NB4 (cell line): ENCODE measurements around the gene PREPL.
"Not testable (repeated sequence)": the region's sequence is repeated elsewhere in the genome, so short reads cannot be mapped to it uniquely, and the experiment has no call there.

Experiments used
- DNase-seq: peaks from one replicate; pipeline ENCODE4 v3.0.0; 2010; ENCODE audit warnings: low read depth
- H3K4me3 ChIP-seq: one replicate; pipeline ENCODE4 v1.5.1; 2011; ENCODE audit warnings: mild to moderate bottlenecking, low read depth, low read length, moderate library complexity
- MAX ChIP-seq: IDR thresholded peaks from 2 replicates; pipeline ENCODE4 v1.6.1; 2011; ENCODE audit warnings: low read depth, low read length
- MYC ChIP-seq: IDR thresholded peaks from 2 replicates; pipeline ENCODE4 v1.6.1; 2011; ENCODE audit warnings: low read depth, low read length
- POLR2A ChIP-seq: IDR thresholded peaks from 2 replicates; pipeline ENCODE4 v1.6.1; 2011; ENCODE audit warnings: mild to moderate bottlenecking; ENCODE audit not compliant: insufficient read length; ENCODE audit errors: extremely low read depth
- TF ChIP-seq, protein P1 (sequence below): IDR thresholded peaks from one replicate; pipeline ENCODE4 v1.5.1; 2012; ENCODE audit warnings: low read depth, low read length

The PREPL gene

GRCh38 chr2:44388877-44389276 is 27.6 kb upstream of the PREPL start:
- peak; percentile 48 for DNase-seq
- no peak overlapping the region for H3K4me3 ChIP-seq
- no peak for TF ChIP-seq MAX

DNA sequence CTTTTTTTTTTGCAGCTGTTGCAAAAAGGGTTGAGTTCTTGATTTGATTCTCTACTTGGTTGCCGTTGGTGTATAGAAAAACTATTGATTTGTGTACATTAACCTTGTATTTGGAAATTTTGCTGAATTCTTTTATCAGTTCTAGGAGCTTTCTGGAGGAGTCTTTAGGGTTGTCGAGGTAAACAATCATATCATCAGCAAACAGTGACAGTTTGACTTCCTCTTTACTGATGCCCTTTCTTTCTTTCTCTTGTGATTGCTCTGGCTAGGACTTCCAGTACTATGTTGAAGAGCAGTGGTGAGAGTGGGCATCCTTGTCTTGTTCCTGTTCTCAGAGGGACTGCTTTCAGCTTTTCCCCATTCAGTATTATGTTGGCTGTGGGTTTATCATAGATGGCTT is 23.9 kb upstream of the PREPL start:
- H3K4me3 ChIP-seq, result not testable (repeated sequence)
- DNase-seq, result peak; percentile 18

DNA sequence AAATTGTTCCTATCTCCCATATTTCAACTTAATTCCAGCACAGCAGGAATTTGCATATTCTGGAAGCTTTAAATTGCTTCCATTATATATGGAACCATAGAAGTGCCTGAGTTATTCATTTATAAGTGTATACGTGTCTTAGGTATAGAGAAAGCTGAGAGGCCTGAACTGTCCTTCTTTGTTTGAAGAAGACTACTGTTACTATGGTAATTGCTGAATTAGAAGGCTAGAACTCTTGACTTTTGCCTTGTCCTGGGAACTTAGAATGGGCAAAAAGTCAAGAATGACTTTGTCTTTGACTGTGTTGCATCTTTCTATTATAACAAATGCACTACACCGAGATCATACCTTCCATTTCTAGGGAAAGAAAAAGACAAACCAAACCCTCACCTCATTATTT is 16.2 kb upstream of the PREPL start:
- TF ChIP-seq MYC (no peak), MAX (no peak)
- DNase-seq, result no peak
- H3K4me3 ChIP-seq, result no peak overlapping the region

DNA sequence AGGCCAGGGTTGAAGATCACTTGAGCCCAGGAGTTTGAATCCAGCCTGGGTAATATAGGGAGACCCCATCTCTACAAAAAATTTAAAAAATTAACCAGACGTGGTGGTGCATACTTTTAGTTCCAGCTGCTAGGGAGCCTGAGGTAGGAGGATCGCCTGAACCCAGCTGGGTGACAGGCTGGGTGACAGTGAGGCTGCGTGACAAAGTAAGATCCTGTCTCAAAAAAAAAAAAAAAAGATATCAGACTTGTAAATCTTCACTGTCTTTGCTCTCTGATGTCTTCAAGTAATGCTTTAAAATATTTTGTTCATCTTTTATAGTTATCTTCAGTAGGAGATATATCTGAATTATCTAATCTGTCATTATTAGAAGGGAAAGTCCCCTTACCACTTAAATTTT is 11.0 kb upstream of the PREPL start:
- TF ChIP-seq, protein P1, sequence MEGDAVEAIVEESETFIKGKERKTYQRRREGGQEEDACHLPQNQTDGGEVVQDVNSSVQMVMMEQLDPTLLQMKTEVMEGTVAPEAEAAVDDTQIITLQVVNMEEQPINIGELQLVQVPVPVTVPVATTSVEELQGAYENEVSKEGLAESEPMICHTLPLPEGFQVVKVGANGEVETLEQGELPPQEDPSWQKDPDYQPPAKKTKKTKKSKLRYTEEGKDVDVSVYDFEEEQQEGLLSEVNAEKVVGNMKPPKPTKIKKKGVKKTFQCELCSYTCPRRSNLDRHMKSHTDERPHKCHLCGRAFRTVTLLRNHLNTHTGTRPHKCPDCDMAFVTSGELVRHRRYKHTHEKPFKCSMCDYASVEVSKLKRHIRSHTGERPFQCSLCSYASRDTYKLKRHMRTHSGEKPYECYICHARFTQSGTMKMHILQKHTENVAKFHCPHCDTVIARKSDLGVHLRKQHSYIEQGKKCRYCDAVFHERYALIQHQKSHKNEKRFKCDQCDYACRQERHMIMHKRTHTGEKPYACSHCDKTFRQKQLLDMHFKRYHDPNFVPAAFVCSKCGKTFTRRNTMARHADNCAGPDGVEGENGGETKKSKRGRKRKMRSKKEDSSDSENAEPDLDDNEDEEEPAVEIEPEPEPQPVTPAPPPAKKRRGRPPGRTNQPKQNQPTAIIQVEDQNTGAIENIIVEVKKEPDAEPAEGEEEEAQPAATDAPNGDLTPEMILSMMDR, result no peak
- TF ChIP-seq MAX (no peak), POLR2A (no peak), MYC (no peak)

GRCh38 chr2:44371445-44371844 is 10.2 kb upstream of the PREPL start:
- DNase-seq, result no peak
- TF ChIP-seq POLR2A (no peak), MAX (no peak), MYC (no peak)
- TF ChIP-seq, protein P1, result no peak
- H3K4me3 ChIP-seq, result no peak overlapping the region

More for the DNA sequence above, 11.0 kb upstream of the PREPL start:
- no peak overlapping the region for H3K4me3 ChIP-seq
- no peak for DNase-seq

DNA sequence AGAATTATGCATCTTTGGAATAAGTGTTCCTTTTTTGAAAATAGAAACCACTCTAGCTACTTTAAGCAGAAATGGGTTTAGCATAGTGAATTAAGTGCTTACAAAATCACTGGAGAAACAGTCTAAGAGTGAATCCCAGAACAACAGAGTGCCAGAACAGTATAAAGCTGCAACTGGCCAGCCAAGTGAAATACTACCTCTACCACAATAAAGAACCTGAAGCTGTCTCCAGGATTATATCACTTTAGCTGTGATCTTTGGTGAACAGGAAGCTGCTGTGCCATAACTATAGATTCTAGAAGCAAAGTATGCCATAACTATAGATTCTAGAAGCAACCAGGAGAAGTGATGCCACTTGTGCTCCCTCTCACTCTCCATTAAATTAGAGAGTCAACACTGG is 8.1 kb upstream of the PREPL start:
- no peak overlapping the region for H3K4me3 ChIP-seq
- DNase-seq, result no peak
- TF ChIP-seq, protein P1, result no peak
- no peak for TF ChIP-seq POLR2A
- TF ChIP-seq MYC, result no peak

GRCh38 chr2:44367591-44367990 is 6.3 kb upstream of the PREPL start:
- H3K4me3 ChIP-seq, result no peak overlapping the region
- TF ChIP-seq MAX, result no peak
- no peak for TF ChIP-seq MYC
- no peak for TF ChIP-seq POLR2A
- TF ChIP-seq, protein P1, result no peak
- DNase-seq, result no peak

GRCh38 chr2:44364604-44365003 is 3.3 kb upstream of the PREPL start:
- H3K4me3 ChIP-seq, result no peak overlapping the region
- TF ChIP-seq POLR2A (no peak), MYC (no peak), MAX (no peak)
- TF ChIP-seq, protein P1, result no peak
- DNase-seq, result no peak
